ENCODE data around the gene DDX18. TPM values are rescaled to one million over a fixed set of nuclear protein-coding genes. Genes with fewer than 3 reads are reported as not detected.
A peak's percentile ranks its signal among the peaks of the same experiment; 100 is the strongest.

DDX18 gene
- total RNA-seq, 2 donors from 2014 or later: 46.4 to 67.9 TPM

DNA sequence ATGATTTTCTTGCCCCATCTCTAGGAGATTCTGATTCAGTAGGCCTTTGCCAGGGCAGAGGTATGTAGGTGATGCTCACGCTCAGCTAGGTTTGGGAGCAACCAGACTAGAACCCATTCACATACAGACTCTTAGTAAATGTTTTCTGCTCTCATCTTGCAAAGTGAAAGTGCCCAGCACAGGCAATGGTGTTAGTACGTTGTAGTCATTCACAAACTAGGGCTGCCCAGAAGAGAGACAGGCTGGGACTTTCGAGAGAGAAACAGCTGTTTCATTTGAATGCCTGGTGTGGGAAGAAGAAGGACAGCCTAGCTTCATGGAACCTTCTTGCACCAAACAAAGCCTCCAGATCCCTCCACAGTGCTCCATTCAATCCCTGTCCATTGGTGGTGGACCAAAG is 19.4 kb downstream of the DDX18 start:
- Histone ChIP-seq H3K9me3 (no peaks in the 10 kb centered on the region), H3K36me3 (peaks cover 19% of the 10 kb centered on the region), H3K4me3 (no peak overlapping the region), H3K4me1 (ENCODE audit: control insufficient read depth in 1 of 2, low read depth in 2 of 2) (peaks cover 0 to 7% of the 10 kb centered on the region in 2 donors), H3K27ac (no peak overlapping the region), H3K27me3 (replicated peaks; ENCODE audit: insufficient read depth) (no peaks in the 10 kb centered on the region)
- TF ChIP-seq, protein P1, sequence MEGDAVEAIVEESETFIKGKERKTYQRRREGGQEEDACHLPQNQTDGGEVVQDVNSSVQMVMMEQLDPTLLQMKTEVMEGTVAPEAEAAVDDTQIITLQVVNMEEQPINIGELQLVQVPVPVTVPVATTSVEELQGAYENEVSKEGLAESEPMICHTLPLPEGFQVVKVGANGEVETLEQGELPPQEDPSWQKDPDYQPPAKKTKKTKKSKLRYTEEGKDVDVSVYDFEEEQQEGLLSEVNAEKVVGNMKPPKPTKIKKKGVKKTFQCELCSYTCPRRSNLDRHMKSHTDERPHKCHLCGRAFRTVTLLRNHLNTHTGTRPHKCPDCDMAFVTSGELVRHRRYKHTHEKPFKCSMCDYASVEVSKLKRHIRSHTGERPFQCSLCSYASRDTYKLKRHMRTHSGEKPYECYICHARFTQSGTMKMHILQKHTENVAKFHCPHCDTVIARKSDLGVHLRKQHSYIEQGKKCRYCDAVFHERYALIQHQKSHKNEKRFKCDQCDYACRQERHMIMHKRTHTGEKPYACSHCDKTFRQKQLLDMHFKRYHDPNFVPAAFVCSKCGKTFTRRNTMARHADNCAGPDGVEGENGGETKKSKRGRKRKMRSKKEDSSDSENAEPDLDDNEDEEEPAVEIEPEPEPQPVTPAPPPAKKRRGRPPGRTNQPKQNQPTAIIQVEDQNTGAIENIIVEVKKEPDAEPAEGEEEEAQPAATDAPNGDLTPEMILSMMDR (IDR thresholded peaks at IDR 0.05): no peak
- ATAC-seq (ENCODE audit: insufficient number of reproducible peaks, low FRiP score, low read depth): no peak
- DNase-seq (ENCODE audit: low spot score): no peak

DNA sequence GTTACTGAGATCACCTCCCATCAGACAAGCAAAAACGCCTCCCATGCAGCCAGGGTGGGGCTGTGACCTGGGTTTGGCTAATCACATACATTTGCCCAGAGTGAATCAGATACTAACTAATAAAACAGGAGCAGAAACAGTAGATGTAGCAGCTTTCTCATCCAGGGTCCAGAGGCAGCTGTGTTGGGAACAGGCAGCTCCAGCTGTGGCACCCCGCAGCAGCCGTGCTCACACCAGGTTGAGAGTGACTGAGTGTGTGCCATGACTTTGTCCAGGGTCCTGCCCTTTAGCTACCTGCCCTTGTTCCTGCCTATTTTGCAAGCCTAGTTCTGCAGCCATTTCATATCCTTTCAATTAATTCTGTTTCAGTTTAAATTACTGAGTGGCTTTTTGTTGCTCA is 20.5 kb downstream of the DDX18 start:
- Histone ChIP-seq H3K27me3 (replicated peaks; ENCODE audit: insufficient read depth) (no peaks in the 10 kb centered on the region), H3K36me3 (peaks cover 10% of the 10 kb centered on the region), H3K4me3 (no peak overlapping the region), H3K9me3 (no peaks in the 10 kb centered on the region), H3K4me1 (ENCODE audit: control insufficient read depth in 1 of 2, low read depth in 2 of 2) (peaks cover 0 to 7% of the 10 kb centered on the region in 2 donors), H3K27ac (no peak overlapping the region)
- TF ChIP-seq, protein P1 (IDR thresholded peaks at IDR 0.05): no peak
- ATAC-seq (ENCODE audit: insufficient number of reproducible peaks, low FRiP score, low read depth) (no peak), DNase-seq (ENCODE audit: low spot score) (no peak)

DNA sequence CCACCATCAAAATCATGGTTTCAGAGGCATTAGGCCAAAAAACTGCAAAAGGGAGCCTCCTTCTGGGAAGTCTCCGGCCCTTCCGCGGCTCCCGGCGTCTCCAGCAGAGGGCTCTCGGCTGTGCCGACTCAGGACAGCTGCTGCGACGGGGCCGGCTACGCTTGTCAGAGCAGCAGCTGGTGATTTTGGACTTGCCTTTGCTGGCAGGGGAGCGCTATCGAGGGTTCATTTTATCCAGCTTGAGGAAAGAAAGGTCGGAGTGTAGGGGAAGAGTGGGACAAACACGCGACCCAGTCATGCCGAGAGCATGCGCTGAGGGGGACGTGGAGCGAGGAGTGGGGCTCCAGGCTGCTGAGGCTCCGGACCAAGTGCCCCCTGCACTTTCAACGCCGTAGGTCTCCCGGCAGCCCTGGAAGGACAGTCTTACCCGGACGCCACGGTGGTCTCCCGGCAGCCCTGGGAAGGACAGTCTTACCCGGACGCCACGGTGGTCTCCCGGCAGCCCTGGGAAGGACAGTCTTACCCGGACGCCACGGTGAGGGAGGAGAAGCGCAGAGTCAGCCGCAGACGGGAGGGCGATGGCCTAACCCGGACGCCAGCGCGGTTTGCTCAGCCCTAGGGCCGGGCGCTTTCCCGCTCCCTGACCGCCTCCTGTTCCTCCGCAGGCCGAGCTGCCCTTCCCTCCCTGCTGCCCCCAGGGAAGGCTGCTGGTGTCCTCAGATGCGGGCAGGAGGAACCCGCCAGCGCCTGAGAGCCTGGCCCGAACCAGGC is 21.7 kb downstream of the DDX18 start:
- Histone ChIP-seq H3K27me3 (replicated peaks; ENCODE audit: insufficient read depth) (no peaks in the 10 kb centered on the region), H3K36me3 (peaks cover 4% of the 10 kb centered on the region), H3K27ac (no peak overlapping the region), H3K4me3 (peak overlapping the region; percentile 68), H3K9me3 (no peaks in the 10 kb centered on the region), H3K4me1 (ENCODE audit: control insufficient read depth in 1 of 2, low read depth in 2 of 2) (peaks cover 0 to 7% of the 10 kb centered on the region in 2 donors)
- TF ChIP-seq, protein P1 (IDR thresholded peaks at IDR 0.05): peak; percentile 72
- DNase-seq (ENCODE audit: low spot score) (peak; percentile 31), ATAC-seq (ENCODE audit: insufficient number of reproducible peaks, low FRiP score, low read depth) (peak; percentile 33)

DNA sequence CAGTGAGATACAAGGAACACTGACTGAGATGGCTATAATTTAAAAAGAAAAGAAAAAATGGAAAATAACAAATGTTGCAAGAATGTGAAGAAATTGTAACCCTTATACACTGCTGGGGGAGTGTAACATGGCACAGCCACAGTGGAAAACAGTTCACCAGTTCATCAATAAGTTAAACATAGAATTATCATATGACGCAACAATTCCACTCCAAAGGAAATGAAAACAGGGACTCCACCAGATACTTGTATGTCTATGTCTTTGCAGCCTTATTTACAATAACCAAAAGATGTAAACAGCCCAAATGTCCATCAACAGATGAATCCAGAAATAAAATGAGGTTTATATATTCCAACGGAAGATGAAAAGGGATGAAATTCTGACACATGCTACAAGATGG is 30.8 kb downstream of the DDX18 start:
- H3K9me3 ChIP-seq: no peaks in the 10 kb centered on the region
- TF ChIP-seq, protein P1 (IDR thresholded peaks at IDR 0.05): no peak
- H3K27me3 ChIP-seq (replicated peaks; ENCODE audit: insufficient read depth): no peaks in the 10 kb centered on the region
- H3K27ac ChIP-seq: no peak overlapping the region
- no peaks in the 10 kb centered on the region for H3K36me3 ChIP-seq
- DNase-seq (ENCODE audit: low spot score) (no peak), ATAC-seq (ENCODE audit: insufficient number of reproducible peaks, low FRiP score, low read depth) (no peak)
- no peaks in the 10 kb centered on the region for H3K4me1 ChIP-seq (ENCODE audit: control insufficient read depth in 1 of 2, low read depth in 2 of 2)
- no peak overlapping the region for H3K4me3 ChIP-seq

DNA sequence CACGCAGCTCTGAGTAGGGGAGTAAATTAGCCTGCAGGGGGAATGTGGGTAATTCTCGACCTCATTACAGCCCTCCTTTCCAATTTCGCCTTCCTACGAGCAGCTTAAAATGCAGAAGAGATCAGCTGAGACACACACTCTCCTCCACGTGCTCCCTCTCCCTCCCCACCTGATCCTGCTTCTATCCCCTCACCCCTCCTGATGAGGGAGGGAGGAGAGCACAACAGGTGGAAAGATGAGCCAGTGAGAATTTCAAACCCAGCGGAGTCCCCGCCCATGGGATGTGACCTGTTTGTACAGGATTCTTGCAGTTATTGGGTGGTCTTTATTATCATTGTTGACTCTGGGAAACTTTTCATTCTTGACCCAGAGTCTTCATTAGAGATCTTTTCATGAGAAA is 35.5 kb downstream of the DDX18 start:
- Histone ChIP-seq H3K9me3 (no peaks in the 10 kb centered on the region), H3K27ac (no peak overlapping the region), H3K36me3 (no peaks in the 10 kb centered on the region), H3K4me1 (ENCODE audit: control insufficient read depth in 1 of 2, low read depth in 2 of 2) (no peaks in the 10 kb centered on the region), H3K4me3 (no peak overlapping the region), H3K27me3 (replicated peaks; ENCODE audit: insufficient read depth) (no peaks in the 10 kb centered on the region)
- ATAC-seq (ENCODE audit: insufficient number of reproducible peaks, low FRiP score, low read depth) (no peak), DNase-seq (ENCODE audit: low spot score) (no peak)
- TF ChIP-seq, protein P1 (IDR thresholded peaks at IDR 0.05): no peak

Measured in thoracic aorta (tissue), 2 donors.